ENCODE data around the gene SLC5A10.

Gene SLC5A10

DNA sequence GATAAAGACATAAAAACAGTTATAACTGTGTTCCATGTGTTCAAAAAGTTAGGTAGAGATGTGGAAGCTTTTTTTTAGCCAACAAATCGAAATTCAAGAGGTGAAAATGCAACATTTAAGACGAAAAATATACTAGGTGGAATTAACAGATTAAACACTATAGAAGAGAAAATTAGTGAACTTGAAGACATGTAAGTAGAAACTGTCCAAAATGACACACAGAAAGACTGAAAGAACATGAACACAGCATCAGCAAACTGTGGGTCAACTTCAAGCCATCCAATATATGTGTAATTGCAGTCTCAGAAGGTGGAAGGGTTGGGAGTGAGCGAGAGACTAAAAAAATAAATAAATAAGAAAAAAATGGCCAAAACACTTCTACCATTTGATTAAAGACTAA lies 43.3 kb downstream of the SLC5A10 start:
- no peak overlapping the region for H3K4me3 ChIP-seq (ENCODE audit: low read length)
- TF ChIP-seq, protein P1, sequence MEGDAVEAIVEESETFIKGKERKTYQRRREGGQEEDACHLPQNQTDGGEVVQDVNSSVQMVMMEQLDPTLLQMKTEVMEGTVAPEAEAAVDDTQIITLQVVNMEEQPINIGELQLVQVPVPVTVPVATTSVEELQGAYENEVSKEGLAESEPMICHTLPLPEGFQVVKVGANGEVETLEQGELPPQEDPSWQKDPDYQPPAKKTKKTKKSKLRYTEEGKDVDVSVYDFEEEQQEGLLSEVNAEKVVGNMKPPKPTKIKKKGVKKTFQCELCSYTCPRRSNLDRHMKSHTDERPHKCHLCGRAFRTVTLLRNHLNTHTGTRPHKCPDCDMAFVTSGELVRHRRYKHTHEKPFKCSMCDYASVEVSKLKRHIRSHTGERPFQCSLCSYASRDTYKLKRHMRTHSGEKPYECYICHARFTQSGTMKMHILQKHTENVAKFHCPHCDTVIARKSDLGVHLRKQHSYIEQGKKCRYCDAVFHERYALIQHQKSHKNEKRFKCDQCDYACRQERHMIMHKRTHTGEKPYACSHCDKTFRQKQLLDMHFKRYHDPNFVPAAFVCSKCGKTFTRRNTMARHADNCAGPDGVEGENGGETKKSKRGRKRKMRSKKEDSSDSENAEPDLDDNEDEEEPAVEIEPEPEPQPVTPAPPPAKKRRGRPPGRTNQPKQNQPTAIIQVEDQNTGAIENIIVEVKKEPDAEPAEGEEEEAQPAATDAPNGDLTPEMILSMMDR (conservative IDR thresholded peaks at IDR 0.05; ENCODE audit: low read depth, low read length), result no peak
- no peak for DNase-seq (ENCODE audit: low read depth)

DNA sequence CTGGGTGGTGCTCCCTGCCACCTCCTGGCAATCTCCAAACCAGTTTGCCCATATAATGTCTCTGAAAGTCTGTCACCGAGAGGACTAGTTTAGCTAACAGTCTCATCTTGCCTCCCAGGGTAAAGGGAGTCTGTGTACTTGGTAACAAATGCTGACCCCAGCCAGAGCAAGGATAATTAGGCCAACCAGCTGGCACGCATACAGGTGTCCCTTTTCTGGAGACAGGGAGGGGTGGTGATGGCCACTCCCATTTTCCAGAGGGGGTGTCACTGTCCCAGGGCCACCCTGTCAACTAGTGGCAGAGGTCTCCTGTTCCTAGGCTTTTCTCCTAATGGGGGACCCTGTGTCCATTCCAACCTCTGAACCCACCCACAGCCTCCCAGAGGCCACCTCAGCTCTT lies 44.5 kb downstream of the SLC5A10 start:
- TF ChIP-seq, protein P1 (conservative IDR thresholded peaks at IDR 0.05; ENCODE audit: low read depth, low read length), result no peak
- no peak overlapping the region for H3K4me3 ChIP-seq (ENCODE audit: low read length)
- no peak for DNase-seq (ENCODE audit: low read depth)

DNA sequence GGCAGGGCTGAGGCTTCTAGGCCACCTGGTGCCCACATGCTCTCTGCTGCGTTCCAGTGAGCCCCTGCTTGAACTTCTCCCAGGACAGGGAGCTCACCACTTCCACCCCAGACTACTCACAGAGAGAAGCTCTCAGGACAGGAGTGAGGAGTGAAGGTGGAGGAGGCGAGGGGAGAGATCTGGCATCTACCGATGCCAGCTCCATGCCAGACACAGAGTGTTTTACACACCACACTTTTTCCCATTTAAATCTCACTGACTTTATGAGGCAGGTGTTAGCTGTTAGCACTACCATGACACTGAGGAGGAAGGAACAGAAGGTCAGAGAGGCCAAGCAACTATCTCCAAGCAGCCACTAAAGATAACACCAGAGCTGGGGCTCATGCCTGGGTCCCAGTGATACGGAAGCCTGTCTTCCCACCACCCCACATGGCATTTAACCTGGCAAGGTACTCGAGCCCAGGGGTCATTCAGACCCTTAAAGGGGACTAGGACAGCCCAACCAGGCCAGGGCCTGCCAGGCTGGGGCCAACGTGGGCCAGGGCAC lies 45.8 kb downstream of the SLC5A10 start:
- no peak for DNase-seq (ENCODE audit: low read depth)
- no peak overlapping the region for H3K4me3 ChIP-seq (ENCODE audit: low read length)
- TF ChIP-seq, protein P1 (conservative IDR thresholded peaks at IDR 0.05; ENCODE audit: low read depth, low read length), result no peak

DNA sequence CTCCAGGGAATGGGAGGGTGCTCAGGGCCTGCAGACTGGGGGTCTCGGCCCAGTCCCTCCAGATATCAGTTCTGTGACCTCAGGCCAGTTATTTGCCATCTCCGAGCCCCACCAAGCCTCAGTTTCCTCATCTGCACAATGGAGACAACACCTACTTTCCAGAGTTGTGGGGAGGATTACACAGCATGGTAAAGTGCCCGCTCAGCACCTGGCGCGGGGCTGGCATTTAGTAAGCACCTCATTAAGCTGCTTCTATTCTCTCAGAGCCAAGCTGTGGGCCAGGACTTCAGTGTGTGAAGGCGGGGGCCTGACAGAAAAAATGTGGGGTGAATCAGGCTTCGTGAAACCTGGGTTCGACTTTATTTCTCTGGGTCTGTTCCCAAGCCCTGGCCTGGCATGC lies 47.4 kb downstream of the SLC5A10 start:
- TF ChIP-seq, protein P1 (conservative IDR thresholded peaks at IDR 0.05; ENCODE audit: low read depth, low read length), result no peak
- H3K4me3 ChIP-seq (ENCODE audit: low read length), result no peak overlapping the region
- DNase-seq (ENCODE audit: low read depth), result no peak

DNA sequence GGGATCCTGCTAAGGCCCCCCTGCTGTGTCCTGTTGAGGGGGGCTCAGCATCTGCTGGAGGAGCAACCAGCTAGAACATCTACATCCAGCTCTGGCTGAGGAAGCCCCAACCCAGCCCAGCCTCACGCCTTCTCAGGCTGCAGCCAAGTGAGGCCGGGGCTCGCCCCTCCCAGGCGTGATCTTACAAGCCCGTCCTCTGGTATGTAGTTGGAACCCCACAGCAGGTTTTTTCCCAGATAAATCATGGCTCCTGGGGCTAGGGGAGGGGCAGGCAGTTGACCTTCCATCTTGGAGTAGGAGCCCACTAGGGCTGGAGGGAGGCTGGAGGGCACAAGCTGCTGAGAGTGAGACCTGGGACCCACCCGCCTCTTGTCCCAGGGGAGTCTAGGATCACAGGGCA lies 47.9 kb downstream of the SLC5A10 start:
- TF ChIP-seq, protein P1 (conservative IDR thresholded peaks at IDR 0.05; ENCODE audit: low read depth, low read length), result no peak
- H3K4me3 ChIP-seq (ENCODE audit: low read length), result no peak overlapping the region
- DNase-seq (ENCODE audit: low read depth), result no peak

DNA sequence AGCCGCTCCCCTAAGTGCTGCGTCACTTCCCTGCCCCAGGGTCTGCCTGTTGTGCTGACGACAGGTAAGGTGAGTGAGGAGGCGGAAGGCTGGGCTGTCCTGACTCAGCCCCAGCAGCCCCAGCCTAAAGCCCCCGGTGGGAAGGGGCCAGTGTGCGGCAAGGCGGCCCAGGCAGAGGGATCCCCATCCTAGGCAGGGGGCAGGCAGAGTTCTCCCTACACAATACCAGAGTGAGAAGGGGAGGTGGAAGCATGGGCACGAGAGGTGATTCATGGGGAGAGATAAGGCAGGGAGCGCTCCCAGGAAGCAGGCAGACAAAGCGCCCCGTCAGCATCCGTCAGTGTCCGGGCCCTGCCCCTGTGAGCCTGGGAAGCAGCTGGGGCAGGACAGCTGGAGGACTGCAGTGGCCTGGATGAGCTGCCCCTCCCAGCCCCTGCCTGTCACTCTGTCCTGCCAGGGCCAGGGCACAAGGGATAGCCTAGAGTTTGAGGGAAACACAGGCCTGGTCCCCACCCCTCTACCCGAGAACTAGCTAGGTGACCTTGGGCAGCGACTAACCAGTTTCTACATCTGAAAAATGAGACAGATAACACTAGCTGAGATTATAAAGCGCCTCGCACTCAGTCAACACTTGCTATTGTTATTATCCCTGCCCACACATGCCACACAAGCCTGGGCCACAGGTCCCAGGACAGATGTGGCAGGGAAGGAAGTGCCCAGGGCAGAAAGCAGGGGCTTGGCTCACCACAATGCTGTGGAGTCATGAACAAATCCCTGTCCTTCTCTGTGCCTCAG lies 48.8 kb downstream of the SLC5A10 start:
- no peak overlapping the region for H3K4me3 ChIP-seq (ENCODE audit: low read length)
- DNase-seq (ENCODE audit: low read depth), result no peak

More for the DNA sequence above, 48.8 kb downstream of the SLC5A10 start:
- TF ChIP-seq, protein P1 (conservative IDR thresholded peaks at IDR 0.05; ENCODE audit: low read depth, low read length), result no peak

All from retinal pigment epithelial cell (primary cell).